Measurements from ENCODE around the gene PLCZ1. TPM values are rescaled to one million over a fixed set of nuclear protein-coding genes. Genes with fewer than 3 reads are reported as not detected.

PLCZ1 gene
- total RNA-seq, 2 experiments from 2014 or later = not detected

GRCh38 chr12:18640321-18640955 is 97.4 kb downstream of the PLCZ1 start:
- ChIA-PET CTCF (no interaction called here), POLR2A (no interaction called here)
- H3K27me3 Mint-ChIP-seq = no peaks in the 10 kb centered on the region
- DNase-seq (no peak), ATAC-seq (no peak)
- H3K4me3 Mint-ChIP-seq = no peak overlapping the region
- H3K27ac Mint-ChIP-seq = no peak overlapping the region
- H3K4me1 Mint-ChIP-seq (ENCODE audit: low read depth) = no peaks in the 10 kb centered on the region
- intact Hi-C loops (cut with micrococcal nuclease) = no loop called here
- no peak for TF ChIP-seq CTCF (IDR thresholded peaks at IDR 0.05)
- H3K36me3 Mint-ChIP-seq (ENCODE audit: low read depth) = no peaks in the 10 kb centered on the region
- H3K9me3 Mint-ChIP-seq = peaks cover 4% of the 10 kb centered on the region

GRCh38 chr12:18634382-18634781 is 103.4 kb downstream of the PLCZ1 start:
- no peak for ATAC-seq
- DNase-seq = no peak
- TF ChIP-seq CTCF (IDR thresholded peaks at IDR 0.05) = no peak
- Mint-ChIP-seq H3K36me3 (ENCODE audit: low read depth) (no peaks in the 10 kb centered on the region), H3K27me3 (no peaks in the 10 kb centered on the region), H3K4me3 (no peak overlapping the region), H3K4me1 (ENCODE audit: low read depth) (no peaks in the 10 kb centered on the region), H3K27ac (no peak overlapping the region), H3K9me3 (peaks cover 3% of the 10 kb centered on the region)
- ChIA-PET POLR2A (interaction anchor here (0.6 kb wide), 1 partner anchor 157 kb away, joined by 3 read pairs; no protein-coding TSS in a partner anchor), CTCF (no interaction called here)
- intact Hi-C loops (cut with micrococcal nuclease) = no loop called here

Other genes starting within 250 kb of the PLCZ1 start
- gene CAPZA3, start 107 bp upstream of the PLCZ1 start, total RNA-seq = not detected

Data from activated CD8-positive, alpha-beta T cell treated with anti-CD3 and anti-CD28 coated beads for 36 hours (primary cell).